ENCODE results near the gene RAC3. TPM values are rescaled to one million over a fixed set of nuclear protein-coding genes. Genes with fewer than 3 reads are reported as not detected.

Gene RAC3
- total and polyA plus RNA-seq, 2 of the 8 experiments (the other 6 are each of a cell fraction or from before 2014, with no cell fraction given), result 177 to 299 TPM

- TF ChIP-seq, protein P1, sequence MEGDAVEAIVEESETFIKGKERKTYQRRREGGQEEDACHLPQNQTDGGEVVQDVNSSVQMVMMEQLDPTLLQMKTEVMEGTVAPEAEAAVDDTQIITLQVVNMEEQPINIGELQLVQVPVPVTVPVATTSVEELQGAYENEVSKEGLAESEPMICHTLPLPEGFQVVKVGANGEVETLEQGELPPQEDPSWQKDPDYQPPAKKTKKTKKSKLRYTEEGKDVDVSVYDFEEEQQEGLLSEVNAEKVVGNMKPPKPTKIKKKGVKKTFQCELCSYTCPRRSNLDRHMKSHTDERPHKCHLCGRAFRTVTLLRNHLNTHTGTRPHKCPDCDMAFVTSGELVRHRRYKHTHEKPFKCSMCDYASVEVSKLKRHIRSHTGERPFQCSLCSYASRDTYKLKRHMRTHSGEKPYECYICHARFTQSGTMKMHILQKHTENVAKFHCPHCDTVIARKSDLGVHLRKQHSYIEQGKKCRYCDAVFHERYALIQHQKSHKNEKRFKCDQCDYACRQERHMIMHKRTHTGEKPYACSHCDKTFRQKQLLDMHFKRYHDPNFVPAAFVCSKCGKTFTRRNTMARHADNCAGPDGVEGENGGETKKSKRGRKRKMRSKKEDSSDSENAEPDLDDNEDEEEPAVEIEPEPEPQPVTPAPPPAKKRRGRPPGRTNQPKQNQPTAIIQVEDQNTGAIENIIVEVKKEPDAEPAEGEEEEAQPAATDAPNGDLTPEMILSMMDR (IDR thresholded peaks at IDR 0.05; ENCODE audit: control extremely low read depth in 1 of 3, insufficient read depth in 1 of 3, low read depth in 1 of 3, low read length in 3 of 3), result no peak
- no peak for TF ChIP-seq KDM5A (IDR thresholded peaks at IDR 0.05; ENCODE audit: low read length)
Observed at GRCh38 chr17:82012640-82013295, 18.7 kb upstream of the RAC3 start (continued).

All from H1 (cell line).